ENCODE measurements around the gene DOCK4.

Gene DOCK4

DNA sequence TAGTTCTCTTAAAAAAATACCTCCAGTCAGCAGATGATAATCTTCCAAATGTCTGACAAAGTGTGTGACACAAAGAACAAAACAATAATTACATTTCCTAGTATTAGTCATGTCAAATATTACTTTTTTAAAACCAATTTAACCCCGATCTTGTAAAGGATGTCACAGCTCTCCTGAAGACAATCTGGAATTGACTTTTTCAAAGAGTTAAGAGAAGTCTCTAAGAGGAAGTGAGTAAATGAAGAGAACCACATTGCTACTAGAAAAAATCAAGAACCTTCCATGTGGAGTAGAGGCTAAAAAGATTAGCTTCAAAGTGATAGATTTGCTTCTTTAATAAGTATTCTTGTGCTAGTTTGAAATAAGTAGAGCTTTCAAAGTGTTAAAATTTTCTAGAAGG, 425.7 kb downstream of the DOCK4 start:
- no peak overlapping the region for H3K4me2 ChIP-seq (ENCODE audit: low read depth, low read length, poor library complexity, severe bottlenecking)
- H3K9me2 ChIP-seq (replicated peaks; ENCODE audit: low read depth, low read length): no peaks in the 10 kb centered on the region
- H2AFZ ChIP-seq (ENCODE audit: low read length): no peak overlapping the region
- H3K79me2 ChIP-seq (ENCODE audit: insufficient read depth, low read length): no peaks in the 10 kb centered on the region
- H3K9ac ChIP-seq (ENCODE audit: low read depth, low read length, poor library complexity, severe bottlenecking): no peak overlapping the region
- no peaks in the 10 kb centered on the region for H4K20me1 ChIP-seq (ENCODE audit: insufficient read depth, low read length, poor library complexity, severe bottlenecking)
- H3K36me3 ChIP-seq (ENCODE audit: insufficient read depth, low read length): no peaks in the 10 kb centered on the region
- no peaks in the 10 kb centered on the region for H3F3A ChIP-seq (ENCODE audit: low read depth)
- H3K27me3 ChIP-seq (ENCODE audit: insufficient read depth, low read length, poor library complexity, severe bottlenecking): no peaks in the 10 kb centered on the region
- no peaks in the 10 kb centered on the region for H3K4me1 ChIP-seq (ENCODE audit: insufficient read depth, low read length, poor library complexity, severe bottlenecking)
- peaks cover 4% of the 10 kb centered on the region; the same call in 1 of the 2 replicates for H3K9me3 ChIP-seq (ENCODE audit: insufficient read depth, low read depth, low read length)
- H3K4me3 ChIP-seq (ENCODE audit: low read length, poor library complexity, severe bottlenecking): no peak overlapping the region
- TF ChIP-seq CTCF (conservative IDR thresholded peaks at IDR 0.05; ENCODE audit: low read length) (no peak), EZH2phosphoT487 (IDR thresholded peaks at IDR 0.05; ENCODE audit: borderline replicate concordance) (no peak)

- Histone ChIP-seq H3K4me1 (ENCODE audit: insufficient read depth, low read length, poor library complexity, severe bottlenecking) (no peaks in the 10 kb centered on the region), H4K20me1 (ENCODE audit: insufficient read depth, low read length, poor library complexity, severe bottlenecking) (no peaks in the 10 kb centered on the region), H3K79me2 (ENCODE audit: insufficient read depth, low read length) (no peaks in the 10 kb centered on the region), H3K9ac (ENCODE audit: low read depth, low read length, poor library complexity, severe bottlenecking) (no peak overlapping the region), H3F3A (ENCODE audit: low read depth) (no peaks in the 10 kb centered on the region), H3K9me2 (replicated peaks; ENCODE audit: low read depth, low read length) (no peaks in the 10 kb centered on the region), H3K9me3 (ENCODE audit: insufficient read depth, low read depth, low read length) (peaks cover 4% of the 10 kb centered on the region; the same call in 1 of the 2 replicates), H2AFZ (ENCODE audit: low read length) (no peak overlapping the region), H3K36me3 (ENCODE audit: insufficient read depth, low read length) (no peaks in the 10 kb centered on the region), H3K4me2 (ENCODE audit: low read depth, low read length, poor library complexity, severe bottlenecking) (no peak overlapping the region), H3K4me3 (ENCODE audit: low read length, poor library complexity, severe bottlenecking) (no peak overlapping the region), H3K27me3 (ENCODE audit: insufficient read depth, low read length, poor library complexity, severe bottlenecking) (no peaks in the 10 kb centered on the region)
- no peak for TF ChIP-seq EZH2phosphoT487 (IDR thresholded peaks at IDR 0.05; ENCODE audit: borderline replicate concordance)
- no peak for TF ChIP-seq CTCF (conservative IDR thresholded peaks at IDR 0.05; ENCODE audit: low read length)
Observed at GRCh38 chr7:111775206-111775605, 431.0 kb downstream of the DOCK4 start.

GRCh38 chr7:111772716-111773115, 433.5 kb downstream of the DOCK4 start:
- Histone ChIP-seq H3K4me1 (ENCODE audit: insufficient read depth, low read length, poor library complexity, severe bottlenecking) (no peaks in the 10 kb centered on the region), H2AFZ (ENCODE audit: low read length) (no peak overlapping the region), H3K4me2 (ENCODE audit: low read depth, low read length, poor library complexity, severe bottlenecking) (no peak overlapping the region), H4K20me1 (ENCODE audit: insufficient read depth, low read length, poor library complexity, severe bottlenecking) (no peaks in the 10 kb centered on the region), H3K9ac (ENCODE audit: low read depth, low read length, poor library complexity, severe bottlenecking) (no peak overlapping the region), H3F3A (ENCODE audit: low read depth) (no peaks in the 10 kb centered on the region), H3K9me3 (ENCODE audit: insufficient read depth, low read depth, low read length) (peaks cover 4% of the 10 kb centered on the region; the same call in 1 of the 2 replicates), H3K4me3 (ENCODE audit: low read length, poor library complexity, severe bottlenecking) (no peak overlapping the region), H3K36me3 (ENCODE audit: insufficient read depth, low read length) (no peaks in the 10 kb centered on the region), H3K79me2 (ENCODE audit: insufficient read depth, low read length) (no peaks in the 10 kb centered on the region), H3K9me2 (replicated peaks; ENCODE audit: low read depth, low read length) (no peaks in the 10 kb centered on the region), H3K27me3 (ENCODE audit: insufficient read depth, low read length, poor library complexity, severe bottlenecking) (no peaks in the 10 kb centered on the region)
- TF ChIP-seq CTCF (conservative IDR thresholded peaks at IDR 0.05; ENCODE audit: low read length) (no peak), EZH2phosphoT487 (IDR thresholded peaks at IDR 0.05; ENCODE audit: borderline replicate concordance) (no peak)
